KMS-11 (cell line): ENCODE data around the gene AFM.

Experiments used
- H2AFZ ChIP-seq: fragments of 200-600 bp; sonication (generic); 2 replicates; pipeline ENCODE4 v1.6.1; 2016; ENCODE audit warnings: antibody characterized with exemption, mixed run types, low read depth
- H3K27ac ChIP-seq: fragments of 200-600 bp; sonication (generic); 2 replicates; pipeline ENCODE4 v1.6.1; 2016; ENCODE audit warnings: mild to moderate bottlenecking, mixed run types
- H3K27me3 ChIP-seq: fragments of 200-600 bp; sonication (generic); 2 replicates; pipeline ENCODE4 v1.6.1; 2017; ENCODE audit warnings: mild to moderate bottlenecking, low read depth, mixed run types, moderate library complexity; ENCODE audit not compliant: insufficient read depth
- H3K36me3 ChIP-seq: fragments of 200-600 bp; sonication (generic); 2 replicates; pipeline ENCODE4 v1.6.1; 2017; ENCODE audit warnings: mild to moderate bottlenecking, mixed run types; ENCODE audit not compliant: insufficient read depth
- H3K4me1 ChIP-seq: fragments of 200-600 bp; sonication (generic); 2 replicates; pipeline ENCODE4 v1.6.1; 2016; ENCODE audit warnings: mild to moderate bottlenecking, low read depth, mixed run types; ENCODE audit not compliant: poor library complexity, severe bottlenecking
- H3K4me2 ChIP-seq: fragments of 200-600 bp; sonication (generic); 2 replicates; pipeline ENCODE4 v1.7.0; 2016; ENCODE audit warnings: mild to moderate bottlenecking, mixed run types
- H3K4me3 ChIP-seq: fragments of 200-600 bp; sonication (generic); IDR thresholded peaks from 2 replicates; pipeline ENCODE4 v1.6.1; 2017; ENCODE audit warnings: low read depth, low read length, mixed read lengths; ENCODE audit not compliant: insufficient read depth
- H3K79me2 ChIP-seq: fragments of 200-600 bp; sonication (generic); 2 replicates; pipeline ENCODE4 v1.6.1; 2016; ENCODE audit warnings: low read depth, mixed run types; ENCODE audit not compliant: insufficient read depth
- H3K9ac ChIP-seq: fragments of 200-600 bp; sonication (generic); 2 replicates; pipeline ENCODE4 v1.6.1; 2016; ENCODE audit warnings: mild to moderate bottlenecking, mixed run types
- H4K20me1 ChIP-seq: fragments of 200-600 bp; sonication (generic); 2 replicates; pipeline ENCODE4 v1.6.1; 2016; ENCODE audit warnings: mild to moderate bottlenecking, mixed run types; ENCODE audit not compliant: insufficient read depth
- CTCF ChIP-seq: fragments of 200-600 bp; sonication (generic); conservative IDR thresholded peaks from 2 replicates; pipeline ENCODE4 v1.6.1; 2017; ENCODE audit warnings: low read depth, mild to moderate bottlenecking, antibody characterized with exemption, low read length, moderate library complexity, mixed read lengths

The AFM gene

DNA sequence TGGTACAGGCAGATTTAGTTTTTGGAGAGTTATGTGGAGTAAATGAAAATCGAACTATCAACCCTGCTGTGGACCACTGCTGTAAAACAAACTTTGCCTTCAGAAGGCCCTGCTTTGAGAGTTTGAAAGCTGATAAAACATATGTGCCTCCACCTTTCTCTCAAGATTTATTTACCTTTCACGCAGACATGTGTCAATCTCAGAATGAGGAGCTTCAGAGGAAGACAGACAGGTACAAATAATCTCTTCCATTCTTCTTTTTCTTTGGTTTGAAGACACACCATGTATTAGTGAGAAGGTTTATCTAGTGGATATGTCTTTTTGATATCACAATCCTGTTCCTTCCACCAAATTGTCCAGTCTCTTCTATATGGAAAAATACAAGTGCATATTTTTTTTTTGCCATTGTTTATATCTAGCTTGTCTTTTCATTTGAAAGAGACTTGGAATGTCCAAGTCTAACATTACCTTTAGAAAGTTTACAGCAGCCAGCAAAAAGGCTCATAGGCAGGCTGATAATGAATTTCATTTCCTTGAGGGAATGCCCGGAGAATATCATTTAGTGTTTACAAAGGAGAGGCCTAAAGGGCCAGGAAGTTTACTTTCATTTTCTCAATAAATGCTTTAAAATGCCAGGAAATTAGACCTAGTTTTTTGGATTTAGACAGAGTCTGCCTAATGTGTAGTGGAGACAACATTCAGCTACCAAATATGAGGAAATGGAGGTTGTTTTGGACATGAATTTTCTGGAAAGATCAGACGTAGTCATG lies 18.6 kb downstream of the AFM start:
- no peak overlapping the region for H3K27ac ChIP-seq
- no peak overlapping the region for H3K9ac ChIP-seq
- no peaks in the 10 kb centered on the region for H3K79me2 ChIP-seq
- H3K27me3 ChIP-seq: no peaks in the 10 kb centered on the region
- H4K20me1 ChIP-seq: no peaks in the 10 kb centered on the region
- no peaks in the 10 kb centered on the region for H3K4me1 ChIP-seq
- no peak overlapping the region for H3K4me3 ChIP-seq
- TF ChIP-seq CTCF: no peak
- peak overlapping the region; percentile 51 for H2AFZ ChIP-seq
- H3K4me2 ChIP-seq: peak overlapping the region; percentile 43; the same call in 1 of the 2 replicates
- H3K36me3 ChIP-seq: no peaks in the 10 kb centered on the region

DNA sequence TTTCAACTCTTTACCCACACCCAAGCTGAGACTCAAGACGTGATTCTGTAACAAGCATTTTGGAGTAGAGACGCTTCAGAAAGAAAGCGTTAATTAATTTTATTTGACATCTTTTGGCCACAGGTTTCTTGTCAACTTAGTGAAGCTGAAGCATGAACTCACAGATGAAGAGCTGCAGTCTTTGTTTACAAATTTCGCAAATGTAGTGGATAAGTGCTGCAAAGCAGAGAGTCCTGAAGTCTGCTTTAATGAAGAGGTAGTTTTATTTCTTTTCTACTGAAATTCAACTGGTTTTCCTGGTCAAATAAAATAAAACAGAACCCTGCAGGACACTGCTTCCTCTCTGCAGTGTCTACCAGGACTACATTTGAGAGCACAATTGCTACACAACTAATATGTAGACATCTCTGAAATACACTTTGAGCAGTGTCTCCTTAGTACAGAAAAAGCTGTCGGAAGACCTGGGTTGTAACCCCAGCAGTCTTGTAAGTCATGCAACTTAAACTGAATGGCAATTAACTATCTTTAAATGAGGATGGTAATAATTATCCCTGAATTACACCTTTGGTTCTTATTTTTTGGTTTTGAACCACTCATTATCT lies 20.2 kb downstream of the AFM start:
- H3K79me2 ChIP-seq: no peaks in the 10 kb centered on the region
- no peak overlapping the region for H2AFZ ChIP-seq
- no peak overlapping the region for H3K4me2 ChIP-seq

DNA sequence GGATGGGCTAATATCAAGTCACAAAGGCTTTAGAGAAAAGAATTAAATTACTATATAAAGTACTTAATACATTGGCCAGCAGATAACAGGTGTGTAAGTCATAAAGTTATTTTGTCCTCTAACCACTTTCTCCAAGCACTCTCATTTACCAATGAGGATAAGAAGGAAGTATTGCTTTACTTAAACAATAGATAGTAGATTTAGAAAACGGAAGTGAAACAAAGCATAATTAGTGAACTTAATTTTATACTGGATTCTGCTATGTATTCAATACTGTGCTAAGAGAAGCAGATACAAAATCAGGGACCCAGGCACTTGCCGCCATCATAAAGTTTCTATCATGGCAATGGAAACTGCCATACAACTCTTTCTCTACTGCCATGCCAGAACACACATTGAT lies 24.0 kb downstream of the AFM start:
- H2AFZ ChIP-seq: no peak overlapping the region
- no peaks in the 10 kb centered on the region for H3K79me2 ChIP-seq
- TF ChIP-seq CTCF: no peak
- no peak overlapping the region for H3K9ac ChIP-seq
- H3K36me3 ChIP-seq: no peaks in the 10 kb centered on the region
- no peaks in the 10 kb centered on the region for H4K20me1 ChIP-seq
- H3K4me3 ChIP-seq: no peak overlapping the region
- H3K4me1 ChIP-seq: no peaks in the 10 kb centered on the region
- H3K4me2 ChIP-seq: no peak overlapping the region
- no peak overlapping the region for H3K27ac ChIP-seq
- no peaks in the 10 kb centered on the region for H3K27me3 ChIP-seq

More for the DNA sequence above, 20.2 kb downstream of the AFM start:
- Histone ChIP-seq H4K20me1 (no peaks in the 10 kb centered on the region), H3K9ac (no peak overlapping the region), H3K27me3 (no peaks in the 10 kb centered on the region), H3K27ac (no peak overlapping the region), H3K4me1 (no peaks in the 10 kb centered on the region), H3K4me3 (no peak overlapping the region), H3K36me3 (no peaks in the 10 kb centered on the region)
- TF ChIP-seq CTCF: no peak

GRCh38 chr4:73507541-73507940 lies 26.0 kb downstream of the AFM start:
- Histone ChIP-seq H3K4me2 (no peak overlapping the region), H2AFZ (no peak overlapping the region), H3K36me3 (no peaks in the 10 kb centered on the region), H3K4me3 (no peak overlapping the region), H3K27me3 (no peaks in the 10 kb centered on the region), H3K4me1 (no peaks in the 10 kb centered on the region), H3K79me2 (no peaks in the 10 kb centered on the region), H4K20me1 (no peaks in the 10 kb centered on the region), H3K27ac (no peak overlapping the region), H3K9ac (no peak overlapping the region)
- TF ChIP-seq CTCF: no peak
